Measurements from ENCODE around the gene PRCD. TPM values are rescaled to one million over a fixed set of nuclear protein-coding genes. Genes with fewer than 3 reads are reported as not detected.
"Not testable (repeated sequence)": the region's sequence is repeated elsewhere in the genome, so short reads cannot be mapped to it uniquely, and the experiment has no call there.

Gene PRCD
- total RNA-seq, 2 donors from 2014 or later = 0.29 to 1.2 TPM

GRCh38 chr17:76521262-76521661, 18.6 kb upstream of the PRCD start:
- DNase-seq = no peak
- Histone ChIP-seq H3K27ac (no peak overlapping the region), H3K36me3 (no peaks in the 10 kb centered on the region), H3K27me3 (no peaks in the 10 kb centered on the region), H3K9me3 (no peaks in the 10 kb centered on the region), H3K4me3 (no peak overlapping the region), H3K4me1 (peaks cover 14% of the 10 kb centered on the region), H3K9ac (ENCODE audit: low read depth in 2 of 2, low read length in 2 of 2) (no peak overlapping the region)
- intact Hi-C loops (cut with DNase I) = loop anchor here (5.0 to 10.0 kb wide), 2 partner anchors 101 to 164 kb away; no protein-coding TSS in a partner anchor
- TF ChIP-seq CTCF (IDR thresholded peaks at IDR 0.05) = no peak

GRCh38 chr17:76521683-76522082, 18.2 kb upstream of the PRCD start:
- H3K4me3 ChIP-seq; H3K27ac ChIP-seq; H3K36me3 ChIP-seq; H3K27me3 ChIP-seq; H3K9ac ChIP-seq (ENCODE audit: low read depth in 2 of 2, low read length in 2 of 2); DNase-seq; H3K9me3 ChIP-seq: not testable (repeated sequence)
- intact Hi-C loops (cut with DNase I) = loop anchor here (5.0 to 10.0 kb wide), 2 partner anchors 101 to 163 kb away; no protein-coding TSS in a partner anchor
- H3K4me1 ChIP-seq = peaks cover 14% of the 10 kb centered on the region

- no peak overlapping the region for H3K27ac ChIP-seq
- TF ChIP-seq CTCF (IDR thresholded peaks at IDR 0.05) = peak; percentile 99
- intact Hi-C loops (cut with DNase I) = loop anchor here (5.0 to 10.0 kb wide), 2 partner anchors 99 to 161 kb away; no protein-coding TSS in a partner anchor
- no peaks in the 10 kb centered on the region for H3K27me3 ChIP-seq
- peaks cover 14% of the 10 kb centered on the region for H3K4me1 ChIP-seq
- no peaks in the 10 kb centered on the region for H3K36me3 ChIP-seq
- DNase-seq = peak; percentile 79
- H3K4me3 ChIP-seq = no peak overlapping the region
- H3K9ac ChIP-seq (ENCODE audit: low read depth in 2 of 2, low read length in 2 of 2) = no peak overlapping the region
- no peaks in the 10 kb centered on the region for H3K9me3 ChIP-seq
Measured at GRCh38 chr17:76523084-76524037, 16.5 kb upstream of the PRCD start.

- H3K36me3 ChIP-seq = no peaks in the 10 kb centered on the region
- H3K9ac ChIP-seq (ENCODE audit: low read depth in 2 of 2, low read length in 2 of 2) = peak overlapping the region; percentile 24 to 34
- peaks cover 23% of the 10 kb centered on the region for H3K4me1 ChIP-seq
- DNase-seq = peak; percentile 69
- H3K27me3 ChIP-seq = no peaks in the 10 kb centered on the region
- H3K9me3 ChIP-seq = no peaks in the 10 kb centered on the region
- no peak for TF ChIP-seq CTCF (IDR thresholded peaks at IDR 0.05)
- intact Hi-C loops (cut with DNase I) = loop anchor here (5.0 to 10.0 kb wide), 2 partner anchors 97 to 160 kb away; no protein-coding TSS in a partner anchor
- H3K27ac ChIP-seq = no peak overlapping the region
- no peak overlapping the region for H3K4me3 ChIP-seq
Measured at GRCh38 chr17:76524598-76525512, 15.0 kb upstream of the PRCD start.

- H3K36me3 ChIP-seq; H3K27ac ChIP-seq; H3K27me3 ChIP-seq; H3K9me3 ChIP-seq; H3K4me3 ChIP-seq; DNase-seq; H3K9ac ChIP-seq (ENCODE audit: low read depth in 2 of 2, low read length in 2 of 2): not testable (repeated sequence)
- peaks cover 27% of the 10 kb centered on the region for H3K4me1 ChIP-seq
- intact Hi-C loops (cut with DNase I) = loop anchor here (10.0 kb wide), 1 partner anchor 159 kb away; no protein-coding TSS in a partner anchor
Measured at GRCh38 chr17:76525513-76525833, 14.4 kb upstream of the PRCD start.

- H3K4me1 ChIP-seq = peaks cover 27% of the 10 kb centered on the region
Measured at GRCh38 chr17:76527016-76527415, 12.8 kb upstream of the PRCD start.

More at GRCh38 chr17:76527016-76527415, 12.8 kb upstream of the PRCD start:
- intact Hi-C loops (cut with DNase I) = loop anchor here (10.0 kb wide), 1 partner anchor 158 kb away; no protein-coding TSS in a partner anchor
- not testable (repeated sequence) for H3K4me3 ChIP-seq; H3K27ac ChIP-seq; H3K27me3 ChIP-seq; H3K9me3 ChIP-seq; DNase-seq; H3K9ac ChIP-seq (ENCODE audit: low read depth in 2 of 2, low read length in 2 of 2); H3K36me3 ChIP-seq

Data from colonic mucosa (tissue), 4 donors.